ENCODE measurements around the gene PDPK1. TPM values are rescaled to one million over a fixed set of nuclear protein-coding genes. Genes with fewer than 3 reads are reported as not detected.

The PDPK1 gene
- total RNA-seq, 2 donors from 2014 or later = 29.2 to 30.3 TPM

DNA sequence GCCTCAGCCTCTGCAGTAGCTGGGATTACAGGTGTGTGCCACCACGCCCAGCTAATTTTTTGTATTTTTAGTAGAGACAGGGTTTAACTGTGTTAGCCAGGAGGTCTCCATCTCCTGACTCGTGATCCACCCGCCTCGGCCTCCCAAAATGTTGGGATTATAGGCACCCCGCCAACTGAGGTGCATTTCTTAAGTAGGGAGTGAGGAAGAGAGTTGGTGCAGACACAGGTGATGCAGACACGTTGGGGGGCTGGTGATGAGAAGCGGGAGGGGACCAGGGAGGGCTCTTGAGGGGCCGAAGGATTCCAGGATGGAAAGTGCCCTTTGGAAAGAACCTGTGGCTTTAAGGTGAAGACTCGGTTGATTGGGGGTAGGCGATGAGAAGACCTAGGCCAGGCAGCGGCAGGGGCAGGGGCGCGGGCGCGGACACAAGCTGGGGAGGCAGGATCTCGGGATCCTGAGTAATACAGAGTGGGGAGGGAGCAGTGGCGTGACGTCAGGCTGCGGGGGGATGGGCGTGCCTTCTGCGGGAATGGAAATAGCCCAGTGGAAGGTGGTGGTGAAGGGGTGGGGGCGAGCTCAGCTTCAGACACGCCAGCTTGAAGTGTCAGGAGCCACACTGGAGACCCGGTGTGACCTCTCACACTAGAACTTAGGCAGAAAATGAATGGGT is 26.6 kb upstream of the PDPK1 start:
- H3K36me3 Mint-ChIP-seq (ENCODE audit: low read depth) = peaks cover 5% of the 10 kb centered on the region
- no peak overlapping the region for H3K4me3 Mint-ChIP-seq
- no peak overlapping the region for H3K27ac Mint-ChIP-seq

GRCh38 chr16:2511996-2512734 is 25.7 kb upstream of the PDPK1 start:
- Mint-ChIP-seq H3K9me3 (no peaks in the 10 kb centered on the region), H3K4me3 (peak overlapping the region; percentile 88), H3K4me1 (peaks cover 44% of the 10 kb centered on the region), H3K27me3 (ENCODE audit: insufficient read depth) (no peaks in the 10 kb centered on the region), H3K27ac (peak overlapping the region; percentile 87), H3K36me3 (ENCODE audit: low read depth) (peaks cover 14% of the 10 kb centered on the region)
- Histone ChIP-seq H3K4me3 (ENCODE audit: low read length) (no peak overlapping the region), H3K4me1 (ENCODE audit: control insufficient read depth, insufficient read depth, low read length) (peaks cover 14% of the 10 kb centered on the region), H3K27ac (ENCODE audit: low read depth, low read length) (no peak overlapping the region), H3K9me3 (ENCODE audit: control insufficient read depth, low read length) (no peaks in the 10 kb centered on the region), H3K27me3 (ENCODE audit: control insufficient read depth, insufficient read depth, low read length, poor library complexity, severe bottlenecking) (no peaks in the 10 kb centered on the region), H3K36me3 (ENCODE audit: control insufficient read depth, insufficient read depth, low read length) (peaks cover 16% of the 10 kb centered on the region), H3K9ac (ENCODE audit: extremely low read depth, low read length, poor library complexity, severe bottlenecking) (no peak overlapping the region)
- no peak for DNase-seq
- WGBS, 2 experiments (ENCODE audit: insufficient coverage in 1 of 2, insufficient read length in 1 of 2) = 89 to 91% methylated on average over 12 to 17 of the region's 17 CpGs
- TF ChIP-seq CTCF (conservative IDR thresholded peaks at IDR 0.05) = no peak

More for the DNA sequence above, 26.6 kb upstream of the PDPK1 start:
- Histone ChIP-seq H3K9ac (ENCODE audit: extremely low read depth, low read length, poor library complexity, severe bottlenecking) (no peak overlapping the region), H3K27me3 (ENCODE audit: control insufficient read depth, insufficient read depth, low read length, poor library complexity, severe bottlenecking) (no peaks in the 10 kb centered on the region), H3K36me3 (ENCODE audit: control insufficient read depth, insufficient read depth, low read length) (peaks cover 7% of the 10 kb centered on the region), H3K4me1 (ENCODE audit: control insufficient read depth, insufficient read depth, low read length) (peaks cover 14% of the 10 kb centered on the region), H3K27ac (ENCODE audit: low read depth, low read length) (no peak overlapping the region), H3K9me3 (ENCODE audit: control insufficient read depth, low read length) (no peaks in the 10 kb centered on the region), H3K4me3 (ENCODE audit: low read length) (no peak overlapping the region)
- no peak for TF ChIP-seq CTCF (conservative IDR thresholded peaks at IDR 0.05)
- no peak for DNase-seq
- peaks cover 37% of the 10 kb centered on the region for H3K4me1 Mint-ChIP-seq
- H3K9me3 Mint-ChIP-seq = no peaks in the 10 kb centered on the region
- WGBS, 2 experiments (ENCODE audit: insufficient coverage in 1 of 2, insufficient read length in 1 of 2) = 70 to 75% methylated on average over 12 to 24 of the region's 24 CpGs
- no peaks in the 10 kb centered on the region for H3K27me3 Mint-ChIP-seq (ENCODE audit: insufficient read depth)

GRCh38 chr16:2512735-2513404 is 25.0 kb upstream of the PDPK1 start:
- Histone ChIP-seq H3K4me1 (ENCODE audit: control insufficient read depth, insufficient read depth, low read length) (peaks cover 14% of the 10 kb centered on the region), H3K27ac (ENCODE audit: low read depth, low read length) (peak overlapping the region; percentile 97), H3K9me3 (ENCODE audit: control insufficient read depth, low read length) (no peaks in the 10 kb centered on the region), H3K4me3 (ENCODE audit: low read length) (peak overlapping the region; percentile 88), H3K36me3 (ENCODE audit: control insufficient read depth, insufficient read depth, low read length) (peaks cover 16% of the 10 kb centered on the region), H3K27me3 (ENCODE audit: control insufficient read depth, insufficient read depth, low read length, poor library complexity, severe bottlenecking) (no peaks in the 10 kb centered on the region), H3K9ac (ENCODE audit: extremely low read depth, low read length, poor library complexity, severe bottlenecking) (peak overlapping the region; percentile 92)
- H3K9me3 Mint-ChIP-seq = no peaks in the 10 kb centered on the region
- peak overlapping the region; percentile 95 for H3K27ac Mint-ChIP-seq
- 51 to 76% methylated on average over 7 to 15 of the region's 15 CpGs for WGBS, 2 experiments (ENCODE audit: insufficient coverage in 1 of 2, insufficient read length in 1 of 2)
- H3K36me3 Mint-ChIP-seq (ENCODE audit: low read depth) = peaks cover 17% of the 10 kb centered on the region
- H3K4me3 Mint-ChIP-seq = peak overlapping the region; percentile 88
- peak; percentile 80 for DNase-seq
- no peaks in the 10 kb centered on the region for H3K27me3 Mint-ChIP-seq (ENCODE audit: insufficient read depth)
- peaks cover 44% of the 10 kb centered on the region for H3K4me1 Mint-ChIP-seq
- peak; percentile 64 for TF ChIP-seq CTCF (conservative IDR thresholded peaks at IDR 0.05)
